ENCODE data around the gene SLC12A4.

SLC12A4 gene

DNA sequence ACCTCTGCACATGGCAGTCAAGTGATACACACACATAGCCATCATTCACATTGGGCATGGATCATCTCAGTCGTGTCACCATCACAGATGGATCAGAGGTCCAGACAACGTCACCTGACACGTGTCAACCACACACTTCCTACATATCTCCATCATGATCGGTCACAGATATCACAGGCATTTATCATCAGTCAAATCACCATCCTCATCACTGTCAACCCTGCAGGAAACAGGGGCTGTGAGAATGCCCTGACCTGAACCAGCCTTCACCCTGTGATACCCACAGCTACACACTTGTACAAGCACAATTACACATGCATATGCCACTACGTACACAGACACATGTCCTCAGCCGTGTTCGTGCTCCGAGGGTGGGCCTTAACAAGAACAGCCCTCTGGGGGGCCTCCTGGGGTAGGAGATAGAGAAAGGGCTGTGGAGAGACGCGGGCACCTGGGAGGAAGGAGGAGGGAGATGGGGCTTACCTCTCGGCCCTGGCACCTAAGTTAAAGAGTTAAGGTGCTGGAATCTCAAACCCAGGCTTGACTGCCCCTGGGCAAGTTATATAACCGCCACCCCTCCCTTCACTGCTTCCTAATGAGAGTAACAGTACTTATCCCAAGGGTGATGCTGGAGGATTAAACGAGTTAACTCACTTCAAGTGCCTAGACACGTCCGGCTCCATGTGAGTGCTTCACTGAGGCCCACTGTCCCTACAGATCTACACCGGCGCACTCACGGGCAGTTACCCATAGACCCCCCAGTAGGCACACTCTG lies 1.1 kb downstream of the SLC12A4 start:
- Histone ChIP-seq H3K27me3 (ENCODE audit: low read depth, low read length) (no peaks in the 10 kb centered on the region), H3K9me3 (ENCODE audit: control insufficient read depth in 1 of 2, low read length in 2 of 2) (no peaks in the 10 kb centered on the region), H3K27ac (ENCODE audit: low read length) (peak overlapping the region; percentile 95), H3K36me3 (ENCODE audit: control insufficient read depth in 1 of 2, insufficient read depth in 2 of 2, low read length in 2 of 2) (peaks cover 7 to 10% of the 10 kb centered on the region in 2 donors), H3K4me1 (ENCODE audit: control insufficient read depth in 1 of 2, insufficient read depth in 2 of 2, low read length in 2 of 2) (peaks cover 33 to 46% of the 10 kb centered on the region in 2 donors), H3K4me3 (ENCODE audit: low read depth in 1 of 2, low read length in 2 of 2) (peak overlapping the region; percentile 73 to 94)

DNA sequence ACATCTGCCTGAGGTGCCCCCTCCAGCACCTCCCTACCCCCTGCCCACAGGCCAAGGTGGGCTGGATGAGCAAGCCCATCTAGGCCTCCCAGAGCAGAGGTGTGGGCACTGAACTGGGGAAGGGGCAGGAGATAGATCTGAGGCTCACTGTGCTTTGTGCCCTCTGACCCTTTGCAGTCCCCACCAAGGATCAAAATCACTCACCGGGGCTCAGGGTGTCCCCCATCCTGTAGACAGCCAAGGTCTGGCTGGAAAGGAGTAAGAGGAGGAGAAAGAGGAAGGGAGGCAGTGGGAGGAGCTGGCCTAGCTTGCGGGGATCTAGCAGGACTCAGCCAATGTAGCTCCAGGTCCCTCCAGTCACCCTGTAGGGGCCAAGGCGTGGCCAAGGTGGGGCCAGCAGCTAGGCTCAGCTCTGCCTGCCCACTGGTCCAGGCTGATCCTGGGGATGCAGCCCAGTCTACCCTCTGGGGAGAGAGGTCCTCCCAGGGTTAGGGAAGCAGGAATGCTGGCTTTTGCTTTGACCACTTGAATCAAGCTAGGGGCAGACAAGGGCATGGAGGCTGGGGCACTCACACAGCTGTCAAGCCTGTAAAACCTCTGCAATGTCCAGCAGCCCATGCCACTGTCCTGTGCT lies 1.8 kb downstream of the SLC12A4 start:
- H3K36me3 ChIP-seq (ENCODE audit: control insufficient read depth in 1 of 2, insufficient read depth in 2 of 2, low read length in 2 of 2), result peaks cover 13 to 17% of the 10 kb centered on the region in 2 donors
- H3K4me1 ChIP-seq (ENCODE audit: control insufficient read depth in 1 of 2, insufficient read depth in 2 of 2, low read length in 2 of 2), result peaks cover 37 to 46% of the 10 kb centered on the region in 2 donors
- H3K4me3 ChIP-seq (ENCODE audit: low read depth in 1 of 2, low read length in 2 of 2), result peak overlapping the region; percentile 73 to 94
- H3K27ac ChIP-seq (ENCODE audit: low read length), result peak overlapping the region; percentile 95
- H3K27me3 ChIP-seq (ENCODE audit: low read depth, low read length), result no peaks in the 10 kb centered on the region
- no peaks in the 10 kb centered on the region for H3K9me3 ChIP-seq (ENCODE audit: control insufficient read depth in 1 of 2, low read length in 2 of 2)

DNA sequence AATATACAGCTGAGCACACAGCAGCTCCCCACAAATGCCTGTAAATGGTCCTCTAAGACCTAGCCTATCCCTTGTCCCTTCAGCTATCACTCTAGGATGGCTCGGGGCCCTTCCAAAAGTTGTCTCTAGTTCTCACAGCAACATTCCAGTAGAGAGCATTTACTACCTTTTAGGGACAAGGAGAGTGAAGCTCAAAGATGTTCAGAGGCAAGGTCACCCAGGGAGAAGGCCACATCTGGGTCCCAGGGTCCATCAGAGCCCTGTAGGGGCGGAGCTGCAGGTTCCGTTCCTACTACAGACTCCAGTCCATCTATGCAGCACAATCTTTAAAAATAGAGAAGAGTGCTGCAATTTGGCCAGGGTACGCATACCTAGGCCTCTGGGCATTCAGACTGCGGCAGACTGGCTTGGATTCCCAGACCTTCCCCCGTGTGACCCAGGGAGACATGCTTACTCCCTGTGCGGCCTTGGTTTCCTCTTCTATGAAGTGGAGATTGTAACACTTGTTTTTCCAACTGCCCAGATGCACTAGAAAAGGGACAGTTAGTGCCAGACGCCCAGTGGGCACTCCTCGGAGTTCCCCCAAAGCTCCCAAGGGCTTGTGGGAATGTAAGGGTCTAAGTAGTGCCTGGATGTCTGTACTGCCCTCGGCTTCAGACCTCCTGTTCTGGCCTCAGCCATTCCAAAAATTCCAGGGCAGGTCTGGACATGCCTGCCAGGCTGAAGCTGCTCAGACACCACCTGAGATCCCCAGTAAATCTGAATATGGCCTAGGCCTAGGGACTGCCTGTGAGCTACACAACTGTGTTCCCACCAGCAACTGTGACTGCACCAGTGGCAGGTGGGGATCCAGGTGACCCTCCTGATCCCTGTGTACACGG lies 2.5 kb downstream of the SLC12A4 start:
- Histone ChIP-seq H3K27me3 (ENCODE audit: low read depth, low read length) (no peaks in the 10 kb centered on the region), H3K27ac (ENCODE audit: low read length) (peak overlapping the region; percentile 95), H3K4me3 (ENCODE audit: low read depth in 1 of 2, low read length in 2 of 2) (peak overlapping the region; percentile 73 to 94), H3K9me3 (ENCODE audit: control insufficient read depth in 1 of 2, low read length in 2 of 2) (no peaks in the 10 kb centered on the region), H3K36me3 (ENCODE audit: control insufficient read depth in 1 of 2, insufficient read depth in 2 of 2, low read length in 2 of 2) (peaks cover 20 to 24% of the 10 kb centered on the region in 2 donors), H3K4me1 (ENCODE audit: control insufficient read depth in 1 of 2, insufficient read depth in 2 of 2, low read length in 2 of 2) (peaks cover 38 to 46% of the 10 kb centered on the region in 2 donors)

DNA sequence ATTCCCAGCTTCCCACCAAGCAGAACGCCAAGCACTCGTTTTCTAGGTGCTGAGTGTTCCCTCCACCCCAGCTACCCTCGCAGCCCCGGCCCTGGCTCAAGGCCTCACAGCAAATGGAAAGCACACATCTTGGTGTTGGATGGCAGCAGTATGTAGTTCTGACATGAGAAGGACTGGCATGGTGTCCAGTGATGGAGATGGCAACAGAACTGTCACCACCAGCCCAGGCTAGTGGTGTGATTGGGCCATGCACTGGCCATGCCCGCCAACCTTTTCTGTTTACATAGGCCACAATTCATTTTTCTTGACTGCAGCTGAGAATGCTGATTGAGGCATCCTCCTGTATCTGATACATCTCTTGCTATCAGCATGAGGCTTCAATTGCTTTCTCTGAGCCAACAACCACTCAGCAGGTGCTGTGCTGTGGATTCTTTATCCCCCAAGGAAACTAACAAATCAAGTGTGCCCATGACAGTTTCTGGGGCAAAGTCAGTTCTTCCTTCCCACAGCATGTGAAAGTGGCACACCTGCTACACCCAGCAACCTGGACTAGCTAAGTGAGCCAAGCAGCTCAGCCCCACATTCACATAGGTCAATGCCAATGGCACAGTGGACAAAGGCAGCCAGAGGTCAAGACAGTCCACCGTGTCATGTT lies 3.8 kb downstream of the SLC12A4 start:
- Histone ChIP-seq H3K36me3 (ENCODE audit: control insufficient read depth in 1 of 2, insufficient read depth in 2 of 2, low read length in 2 of 2) (peaks cover 24 to 37% of the 10 kb centered on the region in 2 donors), H3K27me3 (ENCODE audit: low read depth, low read length) (no peaks in the 10 kb centered on the region), H3K27ac (ENCODE audit: low read length) (no peak overlapping the region), H3K9me3 (ENCODE audit: control insufficient read depth in 1 of 2, low read length in 2 of 2) (no peaks in the 10 kb centered on the region), H3K4me3 (ENCODE audit: low read depth in 1 of 2, low read length in 2 of 2) (no peak overlapping the region), H3K4me1 (ENCODE audit: control insufficient read depth in 1 of 2, insufficient read depth in 2 of 2, low read length in 2 of 2) (peaks cover 43 to 59% of the 10 kb centered on the region in 2 donors)

DNA sequence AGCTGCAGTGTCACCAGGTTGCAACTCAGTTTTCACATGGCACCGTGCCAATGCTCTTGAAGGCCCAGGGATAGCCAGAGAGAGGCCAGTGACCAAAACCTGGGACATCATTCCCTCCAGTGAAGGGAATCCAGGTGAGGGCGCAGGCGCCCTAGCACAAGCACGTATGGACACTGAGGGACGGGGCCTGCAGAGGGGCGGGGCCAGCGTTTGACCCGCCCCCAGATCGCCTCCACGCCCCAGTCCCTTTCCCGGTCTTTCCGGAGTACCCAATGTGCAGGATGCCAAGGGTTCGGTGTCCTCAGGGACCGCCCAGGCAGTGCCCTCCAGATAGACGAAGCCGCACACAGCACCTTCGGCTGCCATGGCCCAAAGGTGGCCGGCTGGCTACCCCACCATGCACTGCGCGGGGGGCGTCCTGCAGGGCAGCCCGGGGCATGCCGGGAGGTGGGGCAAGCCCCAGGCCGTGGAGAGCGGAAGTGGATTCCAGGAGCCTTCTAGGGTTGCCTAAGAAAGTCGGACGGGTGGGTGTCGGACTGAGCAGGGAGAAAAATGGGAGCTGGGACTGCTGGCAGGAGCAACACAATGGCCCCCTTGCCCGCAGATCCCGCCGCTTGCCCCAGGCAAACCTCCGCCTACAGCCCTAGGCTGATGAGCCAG lies 4.6 kb downstream of the SLC12A4 start:
- Histone ChIP-seq H3K4me3 (ENCODE audit: low read depth in 1 of 2, low read length in 2 of 2) (peak overlapping the region in 1 of 2 donors; percentile 37), H3K9me3 (ENCODE audit: control insufficient read depth in 1 of 2, low read length in 2 of 2) (no peaks in the 10 kb centered on the region), H3K27me3 (ENCODE audit: low read depth, low read length) (no peaks in the 10 kb centered on the region), H3K27ac (ENCODE audit: low read length) (no peak overlapping the region), H3K4me1 (ENCODE audit: control insufficient read depth in 1 of 2, insufficient read depth in 2 of 2, low read length in 2 of 2) (peaks cover 43 to 62% of the 10 kb centered on the region in 2 donors), H3K36me3 (ENCODE audit: control insufficient read depth in 1 of 2, insufficient read depth in 2 of 2, low read length in 2 of 2) (peaks cover 26 to 41% of the 10 kb centered on the region in 2 donors)

DNA sequence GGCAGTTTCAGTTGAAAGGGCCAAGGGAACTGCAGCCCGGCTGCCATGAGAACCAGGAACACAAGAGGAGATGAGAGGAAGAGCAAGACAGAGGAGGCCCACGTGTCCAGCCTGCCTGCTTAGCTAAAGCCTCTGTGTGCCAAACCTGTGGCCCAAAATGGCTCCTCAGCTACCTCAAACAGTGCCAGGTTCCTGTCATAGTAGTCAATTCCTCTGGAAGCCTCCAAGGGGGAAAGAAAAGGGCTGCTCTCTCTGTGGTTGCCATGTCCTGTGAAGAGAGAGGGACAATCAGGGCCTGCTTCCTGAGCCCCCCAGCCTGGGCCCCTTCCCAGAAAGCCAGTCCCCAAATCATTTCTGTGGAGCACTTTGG lies 5.2 kb downstream of the SLC12A4 start:
- Histone ChIP-seq H3K9me3 (ENCODE audit: control insufficient read depth in 1 of 2, low read length in 2 of 2) (no peaks in the 10 kb centered on the region), H3K4me3 (ENCODE audit: low read depth in 1 of 2, low read length in 2 of 2) (no peak overlapping the region), H3K27ac (ENCODE audit: low read length) (no peak overlapping the region), H3K27me3 (ENCODE audit: low read depth, low read length) (no peaks in the 10 kb centered on the region), H3K36me3 (ENCODE audit: control insufficient read depth in 1 of 2, insufficient read depth in 2 of 2, low read length in 2 of 2) (peaks cover 28 to 46% of the 10 kb centered on the region in 2 donors), H3K4me1 (ENCODE audit: control insufficient read depth in 1 of 2, insufficient read depth in 2 of 2, low read length in 2 of 2) (peaks cover 43 to 62% of the 10 kb centered on the region in 2 donors)

DNA sequence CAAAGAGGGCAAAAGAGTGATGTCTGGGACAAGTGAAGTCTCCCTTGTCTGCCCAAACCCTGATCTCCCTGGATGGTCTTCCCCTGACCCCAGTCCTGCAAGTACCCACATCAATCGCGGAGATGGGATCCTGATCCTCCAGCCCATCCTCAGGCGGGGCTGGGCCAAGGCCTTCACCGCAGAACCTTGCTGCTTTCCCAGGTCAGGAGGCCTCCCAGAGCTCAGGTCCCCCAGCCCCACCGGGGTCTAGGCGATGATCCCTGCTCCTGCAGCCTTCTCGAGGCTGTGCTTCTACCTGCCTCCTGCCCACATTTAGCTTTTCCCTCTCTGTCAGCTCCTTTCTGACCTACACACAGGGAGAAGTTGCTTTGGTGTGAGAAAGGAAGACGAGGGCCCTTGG lies 6.3 kb downstream of the SLC12A4 start:
- Histone ChIP-seq H3K9me3 (ENCODE audit: control insufficient read depth in 1 of 2, low read length in 2 of 2) (no peaks in the 10 kb centered on the region), H3K4me3 (ENCODE audit: low read depth in 1 of 2, low read length in 2 of 2) (no peak overlapping the region), H3K27me3 (ENCODE audit: low read depth, low read length) (no peaks in the 10 kb centered on the region), H3K36me3 (ENCODE audit: control insufficient read depth in 1 of 2, insufficient read depth in 2 of 2, low read length in 2 of 2) (peaks cover 28 to 57% of the 10 kb centered on the region in 2 donors), H3K4me1 (ENCODE audit: control insufficient read depth in 1 of 2, insufficient read depth in 2 of 2, low read length in 2 of 2) (peaks cover 42 to 59% of the 10 kb centered on the region in 2 donors), H3K27ac (ENCODE audit: low read length) (no peak overlapping the region)

DNA sequence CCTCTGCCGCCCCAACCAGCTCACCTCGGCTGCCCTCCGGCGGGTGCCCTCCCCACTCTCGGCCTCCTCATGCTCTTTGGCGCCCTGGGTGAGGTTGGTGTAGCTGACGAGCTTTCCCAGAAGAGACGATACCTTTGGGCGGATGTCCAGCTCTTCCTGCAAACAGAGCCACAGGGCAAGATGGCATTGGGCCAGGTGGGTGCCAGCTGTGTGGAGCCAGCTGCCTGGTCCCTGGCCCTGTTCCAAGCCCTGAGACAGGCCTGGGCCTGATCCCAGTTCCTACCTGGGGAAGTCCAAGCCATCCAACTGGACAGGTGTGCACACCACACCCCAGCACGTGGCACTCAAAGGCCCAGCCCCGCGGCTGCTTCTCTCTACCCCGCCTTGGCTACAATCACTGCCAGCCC lies 6.9 kb downstream of the SLC12A4 start:
- peaks cover 36 to 54% of the 10 kb centered on the region in 2 donors for H3K4me1 ChIP-seq (ENCODE audit: control insufficient read depth in 1 of 2, insufficient read depth in 2 of 2, low read length in 2 of 2)
- H3K36me3 ChIP-seq (ENCODE audit: control insufficient read depth in 1 of 2, insufficient read depth in 2 of 2, low read length in 2 of 2), result peaks cover 28 to 57% of the 10 kb centered on the region in 2 donors
- H3K9me3 ChIP-seq (ENCODE audit: control insufficient read depth in 1 of 2, low read length in 2 of 2), result no peaks in the 10 kb centered on the region
- no peaks in the 10 kb centered on the region for H3K27me3 ChIP-seq (ENCODE audit: low read depth, low read length)
- no peak overlapping the region for H3K4me3 ChIP-seq (ENCODE audit: low read depth in 1 of 2, low read length in 2 of 2)
- no peak overlapping the region for H3K27ac ChIP-seq (ENCODE audit: low read length)

DNA sequence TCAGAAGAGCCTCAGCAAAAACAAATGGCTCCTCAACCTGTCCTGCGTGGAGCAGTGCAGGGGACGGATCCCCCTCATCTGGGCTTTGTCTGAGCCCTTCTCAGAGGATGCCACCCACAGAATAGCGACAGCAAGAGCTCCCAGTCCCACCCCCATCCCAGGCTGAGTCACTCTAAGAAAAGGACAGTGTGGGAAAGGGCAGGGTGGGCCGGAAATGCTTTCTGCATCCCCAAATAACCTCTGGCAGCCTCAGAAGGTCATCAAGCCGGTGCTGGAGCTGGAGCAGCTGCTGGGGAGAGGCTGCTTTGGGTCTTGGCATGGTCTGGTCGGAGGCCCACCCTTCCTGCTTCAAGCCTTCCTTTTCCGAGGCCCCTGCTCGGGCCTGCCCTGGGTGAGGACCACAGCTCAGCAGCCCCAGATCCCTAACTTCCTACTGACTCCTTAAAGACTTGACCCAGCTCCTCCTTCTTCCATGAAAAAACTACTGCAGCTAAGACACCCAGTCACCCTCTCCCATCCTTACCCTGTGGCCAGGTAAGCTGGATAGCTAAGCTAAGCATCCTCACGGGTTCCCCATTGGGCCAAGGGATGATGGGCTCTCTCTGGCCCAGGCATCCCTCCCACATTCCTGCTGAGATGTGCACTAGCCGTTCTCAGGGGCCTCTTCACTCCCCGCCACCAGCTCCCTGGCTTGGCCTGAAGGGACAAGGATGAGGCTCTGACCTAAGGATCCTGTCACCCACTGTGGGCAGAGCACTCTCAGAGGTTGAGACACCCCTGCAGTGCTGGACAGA lies 8.7 kb downstream of the SLC12A4 start:
- peaks cover 28 to 63% of the 10 kb centered on the region in 2 donors for H3K36me3 ChIP-seq (ENCODE audit: control insufficient read depth in 1 of 2, insufficient read depth in 2 of 2, low read length in 2 of 2)
- H3K27ac ChIP-seq (ENCODE audit: low read length), result peak overlapping the region; percentile 79
- H3K27me3 ChIP-seq (ENCODE audit: low read depth, low read length), result no peaks in the 10 kb centered on the region
- H3K4me3 ChIP-seq (ENCODE audit: low read depth in 1 of 2, low read length in 2 of 2), result no peak overlapping the region
- H3K9me3 ChIP-seq (ENCODE audit: control insufficient read depth in 1 of 2, low read length in 2 of 2), result no peaks in the 10 kb centered on the region
- peaks cover 18 to 35% of the 10 kb centered on the region in 2 donors for H3K4me1 ChIP-seq (ENCODE audit: control insufficient read depth in 1 of 2, insufficient read depth in 2 of 2, low read length in 2 of 2)

DNA sequence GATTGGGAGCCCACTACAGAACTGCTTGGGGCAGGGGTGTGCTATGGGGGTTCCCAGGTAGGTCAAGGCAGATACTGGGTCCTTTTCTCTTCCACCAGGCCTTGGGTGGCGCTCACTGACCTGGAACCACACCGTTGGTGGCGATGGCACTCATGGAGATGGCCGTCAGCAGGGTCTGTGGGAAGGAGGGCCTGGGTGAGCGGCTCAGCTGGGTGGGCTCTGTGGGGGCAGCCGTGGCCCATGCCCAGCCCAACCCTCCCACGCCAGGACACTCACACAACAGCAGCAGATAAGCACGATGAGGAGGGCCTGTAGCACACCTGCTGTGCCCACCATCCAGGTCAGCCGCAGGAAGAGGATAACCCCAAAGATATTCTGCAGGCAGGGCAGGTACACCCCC lies 10.8 kb downstream of the SLC12A4 start:
- no peak overlapping the region for H3K27ac ChIP-seq (ENCODE audit: low read length)
- no peaks in the 10 kb centered on the region for H3K9me3 ChIP-seq (ENCODE audit: control insufficient read depth in 1 of 2, low read length in 2 of 2)
- no peaks in the 10 kb centered on the region for H3K27me3 ChIP-seq (ENCODE audit: low read depth, low read length)
- H3K36me3 ChIP-seq (ENCODE audit: control insufficient read depth in 1 of 2, insufficient read depth in 2 of 2, low read length in 2 of 2), result peaks cover 31 to 70% of the 10 kb centered on the region in 2 donors
- no peak overlapping the region for H3K4me3 ChIP-seq (ENCODE audit: low read depth in 1 of 2, low read length in 2 of 2)
- peaks cover 10 to 19% of the 10 kb centered on the region in 2 donors for H3K4me1 ChIP-seq (ENCODE audit: control insufficient read depth in 1 of 2, insufficient read depth in 2 of 2, low read length in 2 of 2)
